Cardiac muscle cell (in vitro differentiated cells and primary cell): ENCODE results near the gene CAV3. TPM values are rescaled to one million over a fixed set of nuclear protein-coding genes. Genes with fewer than 3 reads are reported as not detected.

Source experiments
- DNase-seq, 2 donors: peaks; one replicate each; pipeline versions ENCODE4 v3.0.0 to v3.0.0-alpha.2; 2010 to 2017; ENCODE audit warnings: low read depth in 1 of 2, low spot score in 1 of 2
- H3K27ac ChIP-seq: fragments of 200-600 bp; sonication (generic); 2 replicates; pipeline ENCODE4 v1.5.1; 2016
- H3K27me3 ChIP-seq: fragments of 200-600 bp; sonication (generic); 2 replicates; pipeline ENCODE4 v1.6.0; 2016; ENCODE audit warnings: control low read depth
- H3K36me3 ChIP-seq: fragments of 200-600 bp; sonication (generic); 2 replicates; pipeline ENCODE4 v1.5.1; 2016; ENCODE audit warnings: control low read depth
- H3K4me1 ChIP-seq: fragments of 200-600 bp; sonication (generic); 2 replicates; pipeline ENCODE4 v1.8.1; 2017; ENCODE audit warnings: low read depth, mild to moderate bottlenecking, mixed run types
- H3K4me3 ChIP-seq: fragments of 200-600 bp; sonication (generic); 2 replicates; pipeline ENCODE4 v1.5.1; 2016; ENCODE audit warnings: mild to moderate bottlenecking
- H3K9me3 ChIP-seq: fragments of 200-600 bp; sonication (generic); 2 replicates; pipeline ENCODE4 v1.5.1; 2017; ENCODE audit warnings: low read depth, mild to moderate bottlenecking, control low read depth
- polyA plus RNA-seq: library from polyadenylated mRNA; unstranded; fragments of >200 nt; fragmentation: Nextera tagmentation; extraction: Ambion mirVana; gene quantifications from 2 replicates; pipeline ENCODE4 v1.2.1, GENCODE V29; 2016
- total RNA-seq: library from RNA; depleted of rRNA; stranded (reverse); fragments of >200 nt; gene quantifications from 2 replicates; pipeline ENCODE4 v1.2.3, GENCODE V29; 2016
- TF ChIP-seq, protein P1 (sequence below): IDR thresholded peaks from 2 replicates; pipeline ENCODE4 v1.5.1; 2012; ENCODE audit warnings: low read depth, mild to moderate bottlenecking, low read length

The CAV3 gene
- total and polyA plus RNA-seq, 2 experiments from 2014 or later: 0.09 to 0.39 TPM

DNA sequence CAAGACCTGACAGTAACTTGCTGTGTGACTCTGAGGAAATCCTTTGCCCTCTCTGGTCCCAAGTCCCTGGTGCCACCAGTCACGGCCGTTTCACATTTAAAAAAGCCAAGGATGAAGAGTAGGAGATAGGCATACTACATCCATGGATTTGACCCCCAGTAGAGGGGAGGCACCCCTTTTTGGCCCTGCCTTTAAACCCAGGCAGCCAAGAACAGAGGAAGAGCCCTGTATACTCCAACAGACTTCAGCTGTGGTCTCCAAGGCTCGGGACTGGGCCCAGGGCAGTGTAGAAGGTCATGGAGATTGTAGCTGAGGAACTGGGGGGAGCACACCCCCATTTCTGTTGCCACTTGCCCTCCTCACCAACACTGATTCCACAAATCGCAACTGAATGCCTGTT, 3.7 kb downstream of the CAV3 start:
- peaks cover 14% of the 10 kb centered on the region for H3K4me1 ChIP-seq
- no peaks in the 10 kb centered on the region for H3K27me3 ChIP-seq
- H3K27ac ChIP-seq: no peak overlapping the region
- no peaks in the 10 kb centered on the region for H3K9me3 ChIP-seq
- no peak for DNase-seq
- H3K4me3 ChIP-seq: no peak overlapping the region
- H3K36me3 ChIP-seq: no peaks in the 10 kb centered on the region
- TF ChIP-seq, protein P1, sequence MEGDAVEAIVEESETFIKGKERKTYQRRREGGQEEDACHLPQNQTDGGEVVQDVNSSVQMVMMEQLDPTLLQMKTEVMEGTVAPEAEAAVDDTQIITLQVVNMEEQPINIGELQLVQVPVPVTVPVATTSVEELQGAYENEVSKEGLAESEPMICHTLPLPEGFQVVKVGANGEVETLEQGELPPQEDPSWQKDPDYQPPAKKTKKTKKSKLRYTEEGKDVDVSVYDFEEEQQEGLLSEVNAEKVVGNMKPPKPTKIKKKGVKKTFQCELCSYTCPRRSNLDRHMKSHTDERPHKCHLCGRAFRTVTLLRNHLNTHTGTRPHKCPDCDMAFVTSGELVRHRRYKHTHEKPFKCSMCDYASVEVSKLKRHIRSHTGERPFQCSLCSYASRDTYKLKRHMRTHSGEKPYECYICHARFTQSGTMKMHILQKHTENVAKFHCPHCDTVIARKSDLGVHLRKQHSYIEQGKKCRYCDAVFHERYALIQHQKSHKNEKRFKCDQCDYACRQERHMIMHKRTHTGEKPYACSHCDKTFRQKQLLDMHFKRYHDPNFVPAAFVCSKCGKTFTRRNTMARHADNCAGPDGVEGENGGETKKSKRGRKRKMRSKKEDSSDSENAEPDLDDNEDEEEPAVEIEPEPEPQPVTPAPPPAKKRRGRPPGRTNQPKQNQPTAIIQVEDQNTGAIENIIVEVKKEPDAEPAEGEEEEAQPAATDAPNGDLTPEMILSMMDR: no peak

DNA sequence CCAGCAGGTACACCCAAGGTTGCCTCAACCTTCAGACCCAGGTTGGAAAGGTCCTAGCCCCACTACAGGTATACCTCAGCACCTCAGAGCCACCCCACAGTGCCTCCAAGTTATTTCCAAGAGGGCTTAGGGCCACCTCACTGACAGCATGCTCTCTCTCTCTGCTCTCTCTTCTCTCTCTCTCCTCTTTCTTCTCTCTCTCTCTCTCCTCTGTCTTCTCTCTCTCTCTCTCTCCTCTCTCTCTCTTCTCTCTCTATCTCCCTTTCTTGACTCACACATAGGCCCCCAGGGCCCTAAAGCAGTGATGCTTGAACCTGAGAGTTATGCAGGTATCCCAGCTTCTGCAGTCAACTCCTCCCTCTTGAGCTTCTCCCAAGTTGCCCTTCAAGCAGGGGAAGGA, 4.2 kb downstream of the CAV3 start:
- Histone ChIP-seq H3K27ac (no peak overlapping the region), H3K4me3 (no peak overlapping the region), H3K4me1 (peaks cover 14% of the 10 kb centered on the region), H3K27me3 (no peaks in the 10 kb centered on the region), H3K9me3 (no peaks in the 10 kb centered on the region), H3K36me3 (no peaks in the 10 kb centered on the region)
- TF ChIP-seq, protein P1: no peak
- DNase-seq: no peak

GRCh38 chr3:8738639-8739038, 5.0 kb downstream of the CAV3 start:
- peaks cover 14% of the 10 kb centered on the region for H3K4me1 ChIP-seq
- TF ChIP-seq, protein P1: no peak
- no peak for DNase-seq

DNA sequence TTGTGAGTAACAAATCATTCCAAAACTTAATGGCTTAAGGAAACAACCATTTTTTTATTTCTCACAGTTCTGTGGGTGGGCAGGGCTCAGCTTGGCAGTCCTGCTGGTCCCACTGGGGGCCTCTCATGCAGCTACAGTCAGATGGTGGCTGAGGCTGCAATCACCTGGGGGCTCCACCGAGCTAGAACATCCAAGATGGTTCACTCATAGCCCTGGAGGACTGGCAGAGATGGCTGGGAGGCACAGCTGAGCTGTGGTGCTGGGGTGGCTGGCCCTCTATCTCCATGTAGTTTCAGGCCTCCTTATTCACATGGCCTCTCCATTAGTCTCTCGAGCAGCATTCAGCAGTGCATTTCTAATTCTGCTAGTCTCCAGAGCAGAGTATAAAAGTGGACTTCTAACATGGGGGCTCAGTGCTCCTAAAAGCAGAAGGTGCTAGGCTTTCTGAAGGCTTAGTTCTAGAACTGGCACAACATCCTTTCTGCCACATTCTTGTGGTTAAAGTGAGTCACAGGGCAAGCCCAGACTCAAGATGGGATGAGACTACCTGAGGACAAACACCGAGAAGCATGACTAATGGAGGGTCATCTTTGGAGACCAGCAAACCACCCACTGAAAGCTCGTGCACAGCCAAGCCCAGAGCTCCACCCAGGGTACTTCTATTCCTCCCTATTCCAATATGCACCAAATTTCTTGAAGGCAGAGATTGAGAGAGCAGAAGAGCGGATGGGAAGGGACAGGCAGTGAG, 6.3 kb downstream of the CAV3 start:
- peak in 1 of 2 donors; percentile 40 for DNase-seq
- no peaks in the 10 kb centered on the region for H3K27me3 ChIP-seq
- no peak overlapping the region for H3K27ac ChIP-seq
- no peaks in the 10 kb centered on the region for H3K9me3 ChIP-seq
- no peak overlapping the region for H3K4me3 ChIP-seq
- TF ChIP-seq, protein P1: no peak
- H3K36me3 ChIP-seq: no peaks in the 10 kb centered on the region
- H3K4me1 ChIP-seq: peaks cover 14% of the 10 kb centered on the region

More at GRCh38 chr3:8738639-8739038, 5.0 kb downstream of the CAV3 start:
- Histone ChIP-seq H3K36me3 (no peaks in the 10 kb centered on the region), H3K27ac (no peak overlapping the region), H3K9me3 (no peaks in the 10 kb centered on the region), H3K27me3 (no peaks in the 10 kb centered on the region), H3K4me3 (no peak overlapping the region)

DNA sequence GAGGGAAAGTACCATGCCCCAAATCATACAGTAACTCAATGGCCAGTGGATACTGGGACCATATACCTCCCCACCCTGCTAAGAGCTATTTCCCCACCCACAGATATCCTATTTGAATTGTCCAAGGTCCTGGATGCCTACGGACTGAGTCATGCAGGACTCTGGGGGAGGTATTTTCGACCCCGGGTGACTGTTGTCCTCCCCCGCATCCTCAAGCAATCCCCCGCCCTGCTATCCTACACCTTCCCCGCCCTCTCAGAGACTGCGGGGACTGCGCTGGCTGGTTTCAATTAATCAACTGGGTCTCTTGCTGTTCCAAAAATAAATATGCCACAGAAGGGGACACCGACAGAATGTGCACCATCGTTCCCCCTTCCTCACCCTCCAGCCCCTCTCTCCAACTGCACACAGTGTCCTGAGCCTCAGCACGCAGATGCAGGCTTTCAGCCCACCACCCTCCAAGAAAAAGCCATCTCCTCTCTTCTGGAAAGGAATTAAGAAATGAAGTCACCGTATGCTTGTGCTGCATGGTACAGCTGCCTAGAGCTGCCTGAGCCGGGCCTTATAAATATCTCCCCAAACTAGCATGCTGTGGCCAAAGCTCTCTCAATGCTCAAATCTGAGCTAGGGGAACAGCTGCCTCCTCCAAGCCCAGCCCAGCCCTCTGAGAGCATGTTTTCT, 8.1 kb downstream of the CAV3 start:
- H3K9me3 ChIP-seq: no peaks in the 10 kb centered on the region
- peak; percentile 81 to 92 for DNase-seq
- TF ChIP-seq, protein P1: no peak
- no peaks in the 10 kb centered on the region for H3K27me3 ChIP-seq
- peak overlapping the region; percentile 63 for H3K27ac ChIP-seq
- H3K4me3 ChIP-seq: no peak overlapping the region
- no peaks in the 10 kb centered on the region for H3K36me3 ChIP-seq
- peaks cover 14% of the 10 kb centered on the region for H3K4me1 ChIP-seq
